ENCODE data around the gene CA5A.

- TF ChIP-seq CTCF (IDR thresholded peaks at IDR 0.05; ENCODE audit: low read depth, low read length): no peak
- no peak for TF ChIP-seq EZH2phosphoT487 (IDR thresholded peaks at IDR 0.05; ENCODE audit: low read depth)
Measured at GRCh38 chr16:87984632-87985267, 48.4 kb upstream of the CA5A start.

Data from OCI-LY3 (cell line).